SK-N-MC (cell line): ENCODE data around the gene ADPRS.

Source experiments
- DNase-seq: peaks from one replicate; pipeline ENCODE4 v3.0.0-alpha.2; 2011; ENCODE audit warnings: low read depth, low spot score
- H3K27ac ChIP-seq: fragments of 200-600 bp; sonication (generic); 2 replicates; pipeline ENCODE4 v1.5.1; 2016; ENCODE audit warnings: mixed run types
- H3K36me3 ChIP-seq: fragments of 200-600 bp; sonication (generic); 2 replicates; pipeline ENCODE4 v1.6.1; 2017; ENCODE audit warnings: antibody characterized with exemption, low read length, mixed read lengths; ENCODE audit not compliant: insufficient read depth
- H3K4me3 ChIP-seq: fragments of 200-600 bp; sonication (generic); 2 replicates; pipeline ENCODE4 v1.5.1; 2016
- H3K9ac ChIP-seq: fragments of 200-600 bp; sonication (generic); 2 replicates; pipeline ENCODE4 v1.8.0; 2017; ENCODE audit warnings: mixed run types, mixed read lengths; ENCODE audit not compliant: insufficient read length
- H3K9me3 ChIP-seq: fragments of 200-600 bp; sonication (generic); 2 replicates; pipeline ENCODE4 v1.6.1; 2017; ENCODE audit warnings: low read depth, mild to moderate bottlenecking, antibody characterized with exemption, low read length, moderate library complexity, mixed read lengths
- EZH2 ChIP-seq: fragments of 200-600 bp; sonication (generic); IDR thresholded peaks from one replicate; pipeline ENCODE4 v1.6.1; 2017; ENCODE audit warnings: antibody characterized with exemption
- FOXP2 ChIP-seq: optimal IDR thresholded peaks from 2 replicates; pipeline ENCODE3; 2011; ENCODE audit warnings: mild to moderate bottlenecking, moderate library complexity; ENCODE audit not compliant: insufficient read depth; ENCODE audit errors: extremely low read length, control extremely low read depth
- POLR2AphosphoS5 ChIP-seq: IDR thresholded peaks from 2 replicates; pipeline ENCODE4 v1.6.1; 2012; ENCODE audit warnings: mild to moderate bottlenecking, low read depth, low read length, borderline replicate concordance

The ADPRS gene

GRCh38 chr1:36128905-36129206 is 40.2 kb downstream of the ADPRS start:
- H3K27ac ChIP-seq = no peak overlapping the region
- H3K9me3 ChIP-seq = no peaks in the 10 kb centered on the region
- DNase-seq = no peak
- no peak overlapping the region for H3K4me3 ChIP-seq
- no peak overlapping the region for H3K9ac ChIP-seq
- H3K36me3 ChIP-seq = no peaks in the 10 kb centered on the region
- no peak for TF ChIP-seq EZH2
- no peak for TF ChIP-seq FOXP2
- TF ChIP-seq POLR2AphosphoS5 = no peak

GRCh38 chr1:36132029-36132428 is 43.3 kb downstream of the ADPRS start:
- peaks cover 10% of the 10 kb centered on the region for H3K36me3 ChIP-seq
- no peak overlapping the region for H3K4me3 ChIP-seq
- no peak overlapping the region for H3K27ac ChIP-seq
- DNase-seq = no peak
- H3K9ac ChIP-seq = no peak overlapping the region
- no peaks in the 10 kb centered on the region for H3K9me3 ChIP-seq
- TF ChIP-seq POLR2AphosphoS5 = no peak

- peaks cover 24% of the 10 kb centered on the region for H3K36me3 ChIP-seq
- H3K4me3 ChIP-seq = no peak overlapping the region
- peak overlapping the region; percentile 86; the same call in 1 of the 2 replicates for H3K27ac ChIP-seq
- no peak for TF ChIP-seq EZH2
- no peak for TF ChIP-seq POLR2AphosphoS5
- no peak for TF ChIP-seq FOXP2
- H3K9ac ChIP-seq = no peak overlapping the region
- H3K9me3 ChIP-seq = no peaks in the 10 kb centered on the region
- no peak for DNase-seq
Measured at GRCh38 chr1:36133484-36133883, 44.8 kb downstream of the ADPRS start.

- TF ChIP-seq POLR2AphosphoS5 (no peak), FOXP2 (no peak), EZH2 (no peak)
- Histone ChIP-seq H3K9ac (no peak overlapping the region), H3K27ac (peak overlapping the region; percentile 86), H3K4me3 (no peak overlapping the region), H3K36me3 (peaks cover 26% of the 10 kb centered on the region), H3K9me3 (no peaks in the 10 kb centered on the region)
- DNase-seq = no peak
Measured at GRCh38 chr1:36134031-36134430, 45.3 kb downstream of the ADPRS start.

GRCh38 chr1:36134505-36135329 is 46.0 kb downstream of the ADPRS start:
- H3K27ac ChIP-seq = peak overlapping the region; percentile 86
- no peak overlapping the region for H3K4me3 ChIP-seq
- no peaks in the 10 kb centered on the region for H3K9me3 ChIP-seq
- H3K36me3 ChIP-seq = peaks cover 33% of the 10 kb centered on the region
- TF ChIP-seq POLR2AphosphoS5 (no peak), EZH2 (no peak), FOXP2 (no peak)
- no peak for DNase-seq
- H3K9ac ChIP-seq = peak overlapping the region; percentile 3

- peak overlapping the region; percentile 86 for H3K27ac ChIP-seq
- DNase-seq = no peak
- TF ChIP-seq EZH2 (no peak), FOXP2 (no peak), POLR2AphosphoS5 (no peak)
Measured at GRCh38 chr1:36135330-36135667, 46.6 kb downstream of the ADPRS start.

GRCh38 chr1:36135796-36136195 is 47.1 kb downstream of the ADPRS start:
- Histone ChIP-seq H3K4me3 (no peak overlapping the region), H3K9me3 (no peaks in the 10 kb centered on the region), H3K27ac (peak overlapping the region; percentile 86), H3K36me3 (peaks cover 34% of the 10 kb centered on the region), H3K9ac (no peak overlapping the region)
- no peak for TF ChIP-seq EZH2
- peak; percentile 38; the same call in 1 of the 2 replicates for TF ChIP-seq POLR2AphosphoS5
- DNase-seq = no peak

More at GRCh38 chr1:36135330-36135667, 46.6 kb downstream of the ADPRS start:
- Histone ChIP-seq H3K9ac (peak overlapping the region; percentile 3), H3K4me3 (no peak overlapping the region), H3K9me3 (no peaks in the 10 kb centered on the region), H3K36me3 (peaks cover 34% of the 10 kb centered on the region)

GRCh38 chr1:36136535-36136934 is 47.8 kb downstream of the ADPRS start:
- no peak for DNase-seq
- no peaks in the 10 kb centered on the region for H3K9me3 ChIP-seq
- H3K9ac ChIP-seq = no peak overlapping the region
- peaks cover 34% of the 10 kb centered on the region for H3K36me3 ChIP-seq
- peak overlapping the region; percentile 86; the same call in 1 of the 2 replicates for H3K27ac ChIP-seq
- TF ChIP-seq FOXP2 = no peak
- TF ChIP-seq POLR2AphosphoS5 = no peak
- TF ChIP-seq EZH2 = no peak
- no peak overlapping the region for H3K4me3 ChIP-seq

GRCh38 chr1:36137226-36137625 is 48.5 kb downstream of the ADPRS start:
- DNase-seq = no peak
- Histone ChIP-seq H3K4me3 (no peak overlapping the region), H3K9me3 (no peaks in the 10 kb centered on the region), H3K9ac (no peak overlapping the region), H3K36me3 (peaks cover 34% of the 10 kb centered on the region), H3K27ac (no peak overlapping the region)
- TF ChIP-seq POLR2AphosphoS5 (no peak), EZH2 (no peak), FOXP2 (no peak)
